Keratinocyte (primary cell): ENCODE results near the gene PRPF40B. TPM values are rescaled to one million over a fixed set of nuclear protein-coding genes. Genes with fewer than 3 reads are reported as not detected.

ENCODE experiments used
- DNase-seq: peaks from one replicate; pipeline ENCODE4 v3.0.0-alpha.2; 2011; ENCODE audit warnings: low read depth, missing footprints, low spot score
- FAIRE-seq: peaks from 2 replicates; lab custom pipeline; 2011; peaks lifted over from hg19 to GRCh38; lab: Jason Lieb, UNC
- H2AFZ ChIP-seq: 2 replicates; pipeline ENCODE4 v1.6.0; 2012; ENCODE audit warnings: low read length, control low read depth, inconsistent platforms; ENCODE audit not compliant: control insufficient read depth
- H3K27ac ChIP-seq: 2 replicates; pipeline ENCODE4 v1.5.1; 2011; ENCODE audit warnings: low read length; ENCODE audit not compliant: control insufficient read depth, insufficient read depth
- H3K27me3 ChIP-seq: 3 replicates; pipeline ENCODE4 v1.6.0; 2011; ENCODE audit warnings: low read length; ENCODE audit not compliant: control insufficient read depth, insufficient read depth; ENCODE audit errors: extremely low read depth
- H3K36me3 ChIP-seq, 2 experiments: 2 replicates in 1 of 2; 3 replicates in 1 of 2; pipeline ENCODE4 v1.5.1; 2011; ENCODE audit warnings: low read length in 2 of 2, mild to moderate bottlenecking in 1 of 2; ENCODE audit not compliant: control insufficient read depth in 2 of 2, insufficient read depth in 2 of 2; ENCODE audit errors: extremely low read depth in 1 of 2
- H3K4me1 ChIP-seq: 3 replicates; pipeline ENCODE4 v1.5.1; 2011; ENCODE audit warnings: low read length; ENCODE audit not compliant: control insufficient read depth, insufficient read depth; ENCODE audit errors: extremely low read depth
- H3K4me2 ChIP-seq: 3 replicates; pipeline ENCODE4 v1.6.0; 2011; ENCODE audit warnings: low read depth, low read length; ENCODE audit not compliant: control insufficient read depth, insufficient read depth; ENCODE audit errors: extremely low read depth
- H3K4me3 ChIP-seq, 3 experiments: fragments of 200-600 bp in 1 of 3; sonication (generic) in 1 of 3; 2 replicates in 2 of 3; 3 replicates in 1 of 3; pipeline ENCODE4 v1.5.1; 2011 to 2016; ENCODE audit warnings: low read length in 3 of 3, mild to moderate bottlenecking in 3 of 3, control low read depth in 2 of 3, inconsistent platforms in 1 of 3, low read depth in 1 of 3, mixed read lengths in 1 of 3, mixed run types in 1 of 3, moderate library complexity in 1 of 3; ENCODE audit not compliant: control insufficient read depth in 2 of 3, insufficient read depth in 2 of 3; ENCODE audit errors: extremely low read depth in 1 of 3
- H3K79me2 ChIP-seq: 2 replicates; pipeline ENCODE4 v1.6.0; 2012; ENCODE audit warnings: low read length; ENCODE audit not compliant: control insufficient read depth, insufficient read depth
- H3K9ac ChIP-seq: 3 replicates; pipeline ENCODE4 v1.6.0; 2011; ENCODE audit warnings: low read length; ENCODE audit not compliant: control insufficient read depth, insufficient read depth; ENCODE audit errors: extremely low read depth
- H3K9me1 ChIP-seq: 3 replicates; pipeline ENCODE4 v1.6.0; 2011; ENCODE audit warnings: low read length; ENCODE audit not compliant: control insufficient read depth, insufficient read depth; ENCODE audit errors: extremely low read depth
- H3K9me3 ChIP-seq: 2 replicates; pipeline ENCODE4 v1.5.1; 2012; ENCODE audit warnings: low read depth, low read length; ENCODE audit not compliant: control insufficient read depth
- H4K20me1 ChIP-seq: 3 replicates; pipeline ENCODE4 v1.6.0; 2011; ENCODE audit warnings: low read length; ENCODE audit not compliant: control insufficient read depth, insufficient read depth; ENCODE audit errors: extremely low read depth
- CTCF ChIP-seq, 3 experiments: IDR thresholded peaks in 1 of 3; conservative IDR thresholded peaks in 1 of 3; optimal IDR thresholded peaks in 1 of 3; 2 replicates in 2 of 3; 3 replicates in 1 of 3; pipeline versions ENCODE3 to v1.5.1; 2011; ENCODE audit warnings: low read length in 3 of 3, mild to moderate bottlenecking in 3 of 3, moderate library complexity in 2 of 3, control low read depth in 1 of 3, inconsistent platforms in 1 of 3; ENCODE audit not compliant: insufficient read depth in 2 of 3; ENCODE audit errors: extremely low read depth in 1 of 3
- EZH2 ChIP-seq: IDR thresholded peaks from one replicate; pipeline ENCODE4 v1.6.1; 2012; ENCODE audit warnings: inconsistent platforms, mild to moderate bottlenecking, low read length, moderate library complexity
- dilution Hi-C: fragments of 300-500 bp; cut with MboI; formaldehyde crosslinking; loops from one replicate; pipeline ENCODE4 v1.7.0; 2020; ENCODE audit warnings: low sequenced_read_pairs; ENCODE audit not compliant: extremely low pct_ligation_motif_present
- polyA plus RNA-seq, 5 experiments: library from polyadenylated mRNA; depleted of rRNA in 3 of 5; stranded (reverse) in 3 of 5; stranded (forward) in 1 of 5; unstranded in 1 of 5; fragments of >200 nt; gene quantifications; 1 replicate in 1 of 5; 2 replicates in 3 of 5; 3 replicates in 1 of 5; pipeline versions ENCODE4 v1.2.1 to v1.2.3, GENCODE V29; 2011 to 2012; ENCODE audit warnings: missing spikeins in 2 of 5, low read depth in 1 of 5, low replicate concordance in 1 of 5

The PRPF40B gene
- polyA plus RNA-seq, 1 donor (not counting 4 experiments of a cell fraction or from before 2014, with no cell fraction given): 12.7 TPM

- H3K4me1 ChIP-seq: peaks cover 15% of the 10 kb centered on the region
- FAIRE-seq (no peak), DNase-seq (no peak)
- dilution Hi-C loops: no loop called here
- no peak overlapping the region for H3K4me2 ChIP-seq
- peak overlapping the region; percentile 24 for H3K9ac ChIP-seq
- no peaks in the 10 kb centered on the region for H3K79me2 ChIP-seq
- H3K27ac ChIP-seq: peak overlapping the region; percentile 40
- H2AFZ ChIP-seq: no peak overlapping the region
- peaks cover 26 to 45% of the 10 kb centered on the region in 2 experiments for H3K36me3 ChIP-seq
- H3K9me1 ChIP-seq: no peaks in the 10 kb centered on the region
- H3K4me3 ChIP-seq: no peak overlapping the region
- no peaks in the 10 kb centered on the region for H3K9me3 ChIP-seq
- no peaks in the 10 kb centered on the region for H3K27me3 ChIP-seq
- TF ChIP-seq CTCF (optimal IDR thresholded peaks at IDR 0.05 in 1 of 3, IDR thresholded peaks at IDR 0.05 in 1 of 3, conservative IDR thresholded peaks at IDR 0.05 in 1 of 3; ENCODE audit: extremely low read depth in 1 of 3, insufficient read depth in 2 of 3, low read length in 3 of 3) (no peak), EZH2 (no peak)
- no peaks in the 10 kb centered on the region for H4K20me1 ChIP-seq
Measured at GRCh38 chr12:49642370-49642802, 19.0 kb downstream of the PRPF40B start.

- Histone ChIP-seq H3K4me3 (no peak overlapping the region), H3K9me1 (no peaks in the 10 kb centered on the region), H3K27me3 (no peaks in the 10 kb centered on the region), H3K4me1 (peaks cover 15% of the 10 kb centered on the region), H3K4me2 (no peak overlapping the region), H3K9ac (no peak overlapping the region), H3K27ac (no peak overlapping the region), H3K79me2 (no peaks in the 10 kb centered on the region), H2AFZ (no peak overlapping the region), H4K20me1 (no peaks in the 10 kb centered on the region), H3K9me3 (no peaks in the 10 kb centered on the region), H3K36me3 (peaks cover 25 to 45% of the 10 kb centered on the region in 2 experiments)
- DNase-seq (no peak), FAIRE-seq (no peak)
- dilution Hi-C loops: no loop called here
- TF ChIP-seq CTCF (optimal IDR thresholded peaks at IDR 0.05 in 1 of 3, IDR thresholded peaks at IDR 0.05 in 1 of 3, conservative IDR thresholded peaks at IDR 0.05 in 1 of 3; ENCODE audit: extremely low read depth in 1 of 3, insufficient read depth in 2 of 3, low read length in 3 of 3): no peak
Measured at GRCh38 chr12:49643135-49643534, 19.8 kb downstream of the PRPF40B start.
